GM12878 (cell line): ENCODE measurements around the gene MYOM1. TPM values are rescaled to one million over a fixed set of nuclear protein-coding genes. Genes with fewer than 3 reads are reported as not detected.

Source experiments
- ATF3 ChIP-seq: IDR thresholded peaks from 2 replicates; pipeline ENCODE4 v1.6.1; 2011; ENCODE audit warnings: low read depth, mild to moderate bottlenecking, low read length, moderate library complexity, borderline replicate concordance; ENCODE audit errors: extremely low read depth
- ATF7 ChIP-seq: fragments of 450-650 bp; IDR thresholded peaks from 2 replicates; pipeline ENCODE4 v1.6.1; 2016; ENCODE audit warnings: low read depth, mild to moderate bottlenecking
- BCLAF1 ChIP-seq: fragments of 450-650 bp; IDR thresholded peaks from 2 replicates; pipeline ENCODE4 v1.6.1; 2017; ENCODE audit warnings: antibody characterized with exemption, mild to moderate bottlenecking, moderate library complexity
- CHD2 ChIP-seq: IDR thresholded peaks from 2 replicates; pipeline ENCODE4 v1.6.1; 2011; ENCODE audit warnings: low read depth, low read length, improper control_type of control experiment, borderline replicate concordance
- E4F1 ChIP-seq: fragments of 450-650 bp; IDR thresholded peaks from 2 replicates; pipeline ENCODE4 v1.6.1; 2018; ENCODE audit warnings: borderline replicate concordance, mild to moderate bottlenecking; ENCODE audit not compliant: partially characterized antibody
- HCFC1 ChIP-seq: fragments of 150-350 bp; IDR thresholded peaks from 2 replicates; pipeline ENCODE4 v1.6.1; 2014; ENCODE audit warnings: low read length
- KAT2A ChIP-seq: conservative IDR thresholded peaks from 2 replicates; pipeline ENCODE4 v1.6.1; 2011; ENCODE audit warnings: low read depth, low read length; ENCODE audit not compliant: control insufficient read depth
- KDM1A ChIP-seq: fragments of 200-600 bp; sonication (generic); IDR thresholded peaks from 2 replicates; pipeline ENCODE4 v1.6.1; 2016; ENCODE audit warnings: borderline replicate concordance
- PBX3 ChIP-seq: IDR thresholded peaks from 2 replicates; pipeline ENCODE4 v1.6.1; 2011; ENCODE audit warnings: mild to moderate bottlenecking, low read depth, low read length, moderate library complexity; ENCODE audit not compliant: insufficient replicate concordance
- RB1 ChIP-seq: fragments of 450-650 bp; formaldehyde crosslinking; IDR thresholded peaks from 2 replicates; pipeline ENCODE4 v1.6.1; 2017; ENCODE audit warnings: mild to moderate bottlenecking, borderline replicate concordance
- SIN3A ChIP-seq: IDR thresholded peaks from 2 replicates; pipeline ENCODE4 v1.6.1; 2012; ENCODE audit warnings: low read depth, low read length, improper control_type of control experiment
- SMC3 ChIP-seq: IDR thresholded peaks from 2 replicates; pipeline ENCODE4 v1.6.1; 2011; ENCODE audit warnings: low read length, improper control_type of control experiment, borderline replicate concordance
- SP1 ChIP-seq: IDR thresholded peaks from one replicate; pipeline ENCODE4 v1.6.1; 2011; ENCODE audit warnings: low read depth, low read length
- SUZ12 ChIP-seq: fragments of 200-600 bp; sonication (generic); IDR thresholded peaks from one replicate; pipeline ENCODE4 v1.6.1; 2018; ENCODE audit warnings: antibody characterized with exemption, mild to moderate bottlenecking; ENCODE audit not compliant: unreplicated experiment
- TARDBP ChIP-seq: IDR thresholded peaks from 2 replicates; pipeline ENCODE4 v1.6.1; 2016; ENCODE audit warnings: borderline replicate concordance
- TBL1XR1 ChIP-seq: IDR thresholded peaks from 2 replicates; pipeline ENCODE4 v1.6.1; 2012; ENCODE audit warnings: low read depth, low read length, improper control_type of control experiment
- TCF3 ChIP-seq: IDR thresholded peaks from 2 replicates; pipeline ENCODE4 v1.6.1; 2012; ENCODE audit warnings: low read depth, mild to moderate bottlenecking, low read length, borderline replicate concordance; ENCODE audit not compliant: insufficient read depth
- USF1 ChIP-seq: IDR thresholded peaks from 2 replicates; pipeline ENCODE4 v1.6.1; 2011; ENCODE audit warnings: borderline replicate concordance, low read depth, mild to moderate bottlenecking, moderate library complexity, mixed read lengths, low read length; ENCODE audit not compliant: insufficient read depth; ENCODE audit errors: extremely low read length
- ZNF207 ChIP-seq: fragments of 450-650 bp; IDR thresholded peaks from 2 replicates; pipeline ENCODE4 v1.6.1; 2014; ENCODE audit warnings: antibody characterized with exemption, mild to moderate bottlenecking, borderline replicate concordance
- ZNF622 ChIP-seq: fragments of 450-650 bp; IDR thresholded peaks from 2 replicates; pipeline ENCODE4 v1.6.1; 2017; ENCODE audit warnings: mild to moderate bottlenecking, inconsistent platforms
- polyA plus RNA-seq, 11 experiments: library from polyadenylated mRNA; depleted of rRNA in 4 of 11; unstranded in 6 of 11; stranded (reverse) in 5 of 11; fragments of >200 nt; fragmentation: Nextera tagmentation in 4 of 11; fragmentation: Illumina TruSeq in 1 of 11; extraction: Ambion mirVana in 4 of 11; extraction: Trizol in 1 of 11; gene quantifications; 1 replicate in 1 of 11; 2 replicates in 10 of 11; pipeline versions ENCODE4 v1.2.1 to v1.2.3, GENCODE V29; 2011 to 2016; ENCODE audit warnings: inconsistent platforms in 2 of 11, missing spikeins in 2 of 11, low read depth in 1 of 11
- total RNA-seq, 4 experiments: library from RNA; depleted of rRNA in 3 of 4; stranded (reverse); fragments of >200 nt in 3 of 4; fragmentation: Illumina TruSeq in 1 of 4; extraction: Trizol in 1 of 4; gene quantifications; 2 replicates each; pipeline versions ENCODE4 v1.2.1 to v1.2.3, GENCODE V29; 2013 to 2021

MYOM1 gene
- total and polyA plus RNA-seq, 10 of the 15 experiments (the other 5 are each of a cell fraction or from before 2014, with no cell fraction given), result 0.06 to 1.0 (median 0.57) TPM

GRCh38 chr18:3177902-3178687, 41.7 kb downstream of the MYOM1 start (continued):
- TF ChIP-seq ATF3, result no peak
- TF ChIP-seq TBL1XR1, result peak; percentile 79
- TF ChIP-seq KAT2A, result no peak
- no peak for TF ChIP-seq KDM1A
- TF ChIP-seq PBX3, result peak; percentile 50
- TF ChIP-seq HCFC1, result no peak
- TF ChIP-seq SMC3, result 0 out of 2 replicates have a peak, but pooled peaks have one; percentile 6
- peak; percentile 86; the same call in 1 of the 2 replicates for TF ChIP-seq ZNF207
- peak; percentile 100 for TF ChIP-seq ATF7
- 0 out of 2 replicates have a peak, but pooled peaks have one; percentile 43 for TF ChIP-seq RB1
- TF ChIP-seq TARDBP, result no peak; the same call in 1 of the 2 replicates
- TF ChIP-seq BCLAF1, result no peak
- no peak for TF ChIP-seq USF1
- TF ChIP-seq TCF3, result peak; percentile 90
- TF ChIP-seq E4F1, result peak; percentile 60
- TF ChIP-seq SP1, result peak; percentile 92
- no peak for TF ChIP-seq SIN3A
- TF ChIP-seq ZNF622, result no peak
- peak; percentile 94 for TF ChIP-seq CHD2
- TF ChIP-seq SUZ12, result no peak
